HCT116 (cell line): ENCODE measurements around the gene C10orf143.

ENCODE experiments used
- CBX3 ChIP-seq: IDR thresholded peaks from 2 replicates; pipeline ENCODE4 v1.6.1; 2012; ENCODE audit warnings: low read depth
- CEBPB ChIP-seq: IDR thresholded peaks from 2 replicates; pipeline ENCODE4 v1.6.1; 2012; ENCODE audit warnings: low read depth
- CTCF ChIP-seq, 3 experiments: fragments of 200-600 bp in 1 of 3; sonication (generic) in 1 of 3; IDR thresholded peaks in 2 of 3; conservative IDR thresholded peaks in 1 of 3; 2 replicates each; pipeline ENCODE4 v1.5.1; 2012 to 2017; ENCODE audit warnings: low read depth in 2 of 3, low read length in 2 of 3, antibody characterized with exemption in 1 of 3, borderline replicate concordance in 1 of 3, control low read depth in 1 of 3, mild to moderate bottlenecking in 1 of 3, mixed read lengths in 1 of 3, mixed run types in 1 of 3, moderate library complexity in 1 of 3; ENCODE audit not compliant: insufficient read depth in 1 of 3
- EZH2 ChIP-seq: fragments of 200-600 bp; sonication (generic); IDR thresholded peaks from 2 replicates; pipeline ENCODE4 v1.6.1; 2017; ENCODE audit warnings: antibody characterized with exemption, mixed run types
- EZH2phosphoT487 ChIP-seq: fragments of 200-600 bp; IDR thresholded peaks from 2 replicates; pipeline ENCODE4 v1.6.1; 2018; ENCODE audit warnings: antibody characterized with exemption, borderline replicate concordance
- FOSL1 ChIP-seq: IDR thresholded peaks from 2 replicates; pipeline ENCODE4 v1.6.1; 2012; ENCODE audit warnings: low read depth
- POLR2A ChIP-seq: IDR thresholded peaks from 2 replicates; pipeline ENCODE4 v1.7.0; 2011; ENCODE audit warnings: borderline replicate concordance; ENCODE audit not compliant: insufficient read depth, insufficient read length; ENCODE audit errors: extremely low read depth
- SP1 ChIP-seq: IDR thresholded peaks from 2 replicates; pipeline ENCODE4 v1.6.1; 2012; ENCODE audit warnings: low read depth
- TCF7L2 ChIP-seq: IDR thresholded peaks from 2 replicates; pipeline ENCODE4 v1.7.0; 2011; ENCODE audit warnings: borderline replicate concordance, inconsistent platforms; ENCODE audit not compliant: insufficient read depth, insufficient read length; ENCODE audit errors: extremely low read depth
- ZFX ChIP-seq: fragments of 450-650 bp; IDR thresholded peaks from 2 replicates; pipeline ENCODE4 v1.6.1; 2017
- TF ChIP-seq, protein P1 (sequence below): IDR thresholded peaks from 2 replicates; pipeline ENCODE4 v1.6.1; 2011; ENCODE audit warnings: mild to moderate bottlenecking, low read length, moderate library complexity; ENCODE audit not compliant: insufficient replicate concordance; ENCODE audit errors: extremely low read depth

DNA sequence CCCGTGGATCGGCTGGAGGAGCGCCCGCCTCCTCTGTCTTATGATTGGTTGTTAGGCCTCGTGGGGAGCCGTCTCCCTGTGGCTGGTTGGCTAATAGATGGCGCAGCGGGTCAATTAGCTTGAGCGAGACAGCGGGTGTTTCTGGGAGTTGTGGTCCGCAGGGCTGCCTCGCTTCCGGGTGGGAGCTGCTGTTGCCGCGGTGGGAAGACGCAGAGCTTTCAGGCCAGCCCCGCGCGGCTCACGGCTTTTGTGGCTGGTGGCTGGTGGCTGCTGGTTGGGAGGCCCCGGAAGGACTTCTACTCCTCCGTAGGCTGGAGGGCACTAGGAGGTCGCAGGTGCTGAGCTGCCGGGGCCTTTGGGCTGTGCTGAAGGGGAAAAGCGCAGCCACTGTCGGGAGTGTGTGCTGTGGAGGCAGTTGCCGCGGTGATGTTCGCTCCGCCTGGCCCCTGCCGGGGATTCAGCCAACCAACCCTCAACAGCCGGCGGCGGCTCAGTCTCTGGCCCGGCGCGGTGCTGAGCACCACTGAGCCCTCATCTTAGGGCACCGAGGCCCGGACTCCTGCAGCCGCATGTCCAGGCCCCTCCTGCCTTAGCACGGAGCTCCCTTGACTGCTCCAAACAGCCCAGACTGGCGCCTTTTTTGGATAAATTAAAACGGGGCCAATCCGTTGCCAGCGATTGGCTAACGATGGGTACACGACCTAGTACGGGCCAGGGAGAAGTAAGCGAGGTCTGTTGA lies 652 bp upstream of the C10orf143 start:
- TF ChIP-seq CTCF (IDR thresholded peaks at IDR 0.05 in 2 of 3, conservative IDR thresholded peaks at IDR 0.05 in 1 of 3; ENCODE audit: borderline replicate concordance in 1 of 3, insufficient read depth in 1 of 3, low read depth in 2 of 3, low read length in 2 of 3) (no peak), POLR2A (no peak), TCF7L2 (no peak), FOSL1 (no peak), CEBPB (no peak), SP1 (peak; percentile 90), EZH2 (no peak), ZFX (peak; percentile 10; the same call in 1 of the 2 replicates), CBX3 (no peak), EZH2phosphoT487 (no peak)
- TF ChIP-seq, protein P1, sequence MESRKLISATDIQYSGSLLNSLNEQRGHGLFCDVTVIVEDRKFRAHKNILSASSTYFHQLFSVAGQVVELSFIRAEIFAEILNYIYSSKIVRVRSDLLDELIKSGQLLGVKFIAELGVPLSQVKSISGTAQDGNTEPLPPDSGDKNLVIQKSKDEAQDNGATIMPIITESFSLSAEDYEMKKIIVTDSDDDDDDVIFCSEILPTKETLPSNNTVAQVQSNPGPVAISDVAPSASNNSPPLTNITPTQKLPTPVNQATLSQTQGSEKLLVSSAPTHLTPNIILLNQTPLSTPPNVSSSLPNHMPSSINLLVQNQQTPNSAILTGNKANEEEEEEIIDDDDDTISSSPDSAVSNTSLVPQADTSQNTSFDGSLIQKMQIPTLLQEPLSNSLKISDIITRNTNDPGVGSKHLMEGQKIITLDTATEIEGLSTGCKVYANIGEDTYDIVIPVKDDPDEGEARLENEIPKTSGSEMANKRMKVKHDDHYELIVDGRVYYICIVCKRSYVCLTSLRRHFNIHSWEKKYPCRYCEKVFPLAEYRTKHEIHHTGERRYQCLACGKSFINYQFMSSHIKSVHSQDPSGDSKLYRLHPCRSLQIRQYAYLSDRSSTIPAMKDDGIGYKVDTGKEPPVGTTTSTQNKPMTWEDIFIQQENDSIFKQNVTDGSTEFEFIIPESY, result no peak
